K562 (cell line): ENCODE measurements around the gene WT1. TPM values are rescaled to one million over a fixed set of nuclear protein-coding genes. Genes with fewer than 3 reads are reported as not detected.
A peak's percentile ranks its signal among the peaks of the same experiment; 100 is the strongest.

ENCODE experiments used
- ATAC-seq: fragments of 200-7000 bp; cut with Tn5 transposase; 3 replicates; pipeline ENCODE4 v1.9.1; 2020; ENCODE audit warnings: moderate library complexity
- BruUV-seq: library from RNA; stranded (reverse); fragments of 400-500 nt; replicated peaks from 2 replicates; lab custom pipeline; 2021; lab: Mats Ljungman, UMichigan
- CTCF ChIA-PET: fragments of 300-600 bp; formaldehyde crosslinking; extraction: SDS; loops from one replicate; lab custom pipeline; 2021; ENCODE audit warnings: low intra/inter-chr PET ratio; lab: Yijun Ruan, JAX
- POLR2A ChIA-PET: fragments of 300-600, 350-650 bp; sonication (Branson Sonifier 250); formaldehyde crosslinking; extraction: SDS; loops from one replicate; lab custom pipeline; 2021; ENCODE audit warnings: antibody characterized with exemption, inconsistent platforms; lab: Yijun Ruan, JAX
- DNase-seq, 4 experiments: peaks; one replicate each; pipeline versions ENCODE4 v3.0.0 to v3.0.0-alpha.2; 2011 to 2018; ENCODE audit warnings: low spot score in 3 of 4, mixed read lengths in 3 of 4; ENCODE audit errors: extremely low read depth in 1 of 4
- FAIRE-seq: peaks from 2 replicates; lab custom pipeline; 2011; peaks lifted over from hg19 to GRCh38; lab: Jason Lieb, UNC
- H2AFZ ChIP-seq: 2 replicates; pipeline ENCODE4 v1.6.0; 2011; ENCODE audit warnings: low read depth, low read length, control low read depth, inconsistent platforms
- H3K27ac ChIP-seq: fragments of 200-600 bp; 3 replicates; pipeline ENCODE4 v1.8.0; 2011; ENCODE audit warnings: low read depth, mild to moderate bottlenecking, control low read depth, inconsistent platforms, low read length, moderate library complexity, mixed read lengths; ENCODE audit errors: extremely low read depth
- H3K27me3 ChIP-seq, 2 experiments: fragments of 300-600 bp in 1 of 2; 2 replicates in 1 of 2; 3 replicates in 1 of 2; pipeline versions ENCODE4 v1.6.0 to v1.8.0; 2011; ENCODE audit warnings: inconsistent platforms in 2 of 2, low read length in 2 of 2, mild to moderate bottlenecking in 1 of 2, mixed read lengths in 1 of 2, moderate library complexity in 1 of 2; ENCODE audit not compliant: control insufficient read depth in 2 of 2, insufficient read depth in 2 of 2
- H3K36me3 ChIP-seq: fragments of 300-600 bp; 3 replicates; pipeline ENCODE4 v1.8.0; 2011; ENCODE audit warnings: mild to moderate bottlenecking, low read length, inconsistent platforms; ENCODE audit not compliant: control insufficient read depth, insufficient read depth
- H3K4me1 ChIP-seq, 2 experiments: fragments of 200-600 bp in 1 of 2; replicated peaks in 1 of 2; 2 replicates in 1 of 2; 3 replicates in 1 of 2; pipeline versions ENCODE4 v1.5.1 to v1.8.0; 2011; ENCODE audit warnings: inconsistent platforms in 2 of 2, low read length in 2 of 2, mild to moderate bottlenecking in 1 of 2, mixed read lengths in 1 of 2, moderate library complexity in 1 of 2; ENCODE audit not compliant: control insufficient read depth in 2 of 2, insufficient read depth in 2 of 2
- H3K4me2 ChIP-seq: 2 replicates; pipeline ENCODE4 v1.6.1; 2011; ENCODE audit warnings: low read length, control low read depth, inconsistent platforms, mixed read lengths; ENCODE audit not compliant: insufficient read depth
- H3K4me3 ChIP-seq: fragments of 200-600 bp; sonication (generic), shearing (Covaris generic); 2 replicates; pipeline ENCODE4 v1.5.1; 2016; ENCODE audit warnings: control low read depth, inconsistent platforms
- H3K79me2 ChIP-seq: fragments of 200-600 bp; 3 replicates; pipeline ENCODE4 v1.8.0; 2011; ENCODE audit warnings: low read length, inconsistent platforms; ENCODE audit not compliant: control insufficient read depth, insufficient read depth
- H3K9ac ChIP-seq, 2 experiments: 2 replicates each; pipeline versions ENCODE4 v1.6.0 to v1.6.1; 2011; ENCODE audit warnings: low read depth in 2 of 2, low read length in 2 of 2, control low read depth in 1 of 2, inconsistent platforms in 1 of 2, mild to moderate bottlenecking in 1 of 2, mixed read lengths in 1 of 2; ENCODE audit not compliant: insufficient read depth in 1 of 2
- H3K9me1 ChIP-seq: one replicate; pipeline ENCODE4 v1.6.0; 2011; ENCODE audit warnings: inconsistent platforms, mild to moderate bottlenecking, low read length, moderate library complexity; ENCODE audit not compliant: control insufficient read depth, insufficient read depth
- H3K9me3 ChIP-seq: replicated peaks from 2 replicates; pipeline ENCODE4 v1.5.1; 2011; ENCODE audit warnings: low read depth, low read length, inconsistent platforms; ENCODE audit not compliant: control insufficient read depth, insufficient read depth
- H4K20me1 ChIP-seq: replicated peaks from 2 replicates; pipeline ENCODE4 v1.6.1; 2011; ENCODE audit warnings: low read length, inconsistent platforms, mixed read lengths; ENCODE audit not compliant: control insufficient read depth, insufficient read depth
- SP1 ChIP-seq: sonication (generic); formaldehyde crosslinking; IDR thresholded peaks from 2 replicates; pipeline ENCODE4 v1.8.1; 2022; ENCODE audit warnings: mild to moderate bottlenecking, missing genetic modification reagents
- WGBS: fragments of 100-300 bp; shearing (Covaris generic); methylation state at CpG from one replicate; pipeline ENCODE4 v1.1.6; 2016; ENCODE audit warnings: low coverage, mixed read lengths; ENCODE audit not compliant: insufficient coverage; ENCODE audit errors: missing lambda C conversion rate; 5-methylcytosine and 5-hydroxymethylcytosine counted together
- in situ Hi-C: fragments of 300-500 bp; cut with MboI; formaldehyde crosslinking; loops from 4 replicates; pipeline ENCODE4 v1.15.0; 2018; ENCODE audit warnings: inconsistent platforms, mixed read lengths
- intact Hi-C: fragments of 100-400 bp; cut with micrococcal nuclease; formaldehyde crosslinking; loops from 2 replicates; pipeline ENCODE4 v1.14.2; 2022
- polyA plus RNA-seq, 8 experiments: library from polyadenylated mRNA; depleted of rRNA in 4 of 8; stranded (reverse) in 5 of 8; unstranded in 3 of 8; fragments of >200 nt; fragmentation: Nextera tagmentation in 2 of 8; fragmentation: Illumina TruSeq in 1 of 8; extraction: Ambion mirVana in 2 of 8; extraction: Trizol in 1 of 8; gene quantifications; 2 replicates each; pipeline versions ENCODE4 v1.2.1 to v1.2.3, GENCODE V29; 2011 to 2014; ENCODE audit warnings: inconsistent platforms in 1 of 8, missing spikeins in 1 of 8
- total RNA-seq, 7 experiments: library from RNA; depleted of rRNA in 6 of 7; stranded (reverse); fragments of >200 nt in 6 of 7; fragmentation: Illumina TruSeq in 2 of 7; extraction: Trizol in 2 of 7; gene quantifications; 2 replicates each; pipeline versions ENCODE4 v1.2.1 to v1.2.3, GENCODE V29; 2011 to 2021; ENCODE audit warnings: low replicate concordance in 1 of 7
- TF ChIP-seq, protein P1 (sequence below): fragments of 200-400 bp; formaldehyde crosslinking; IDR thresholded peaks from 2 replicates; pipeline ENCODE4 v1.6.1; 2017; ENCODE audit warnings: mild to moderate bottlenecking, low read depth, low read length, moderate library complexity

WT1 gene
- total and polyA plus RNA-seq, 9 of the 15 experiments (the other 6 are each of a cell fraction or from before 2014, with no cell fraction given): 7.1 to 33.8 (median 19.4) TPM

GRCh38 chr11:32426192-32426591, 9.1 kb downstream of the WT1 start:
- no peak for ATAC-seq

More at GRCh38 chr11:32426192-32426591, 9.1 kb downstream of the WT1 start:
- intact Hi-C loops: no loop called here
- no TSS peak for BruUV-seq
- Histone ChIP-seq H3K4me3 (no peak overlapping the region), H3K27me3 (no peaks in the 10 kb centered on the region)
- DNase-seq (no peak), FAIRE-seq (no peak)
- ChIA-PET CTCF (no interaction called here), POLR2A (interaction anchor here (1.6 kb wide), 1 partner anchor 22 kb away, joined by 3 read pairs; no protein-coding TSS in a partner anchor)
- TF ChIP-seq SP1: no peak
- TF ChIP-seq, protein P1, sequence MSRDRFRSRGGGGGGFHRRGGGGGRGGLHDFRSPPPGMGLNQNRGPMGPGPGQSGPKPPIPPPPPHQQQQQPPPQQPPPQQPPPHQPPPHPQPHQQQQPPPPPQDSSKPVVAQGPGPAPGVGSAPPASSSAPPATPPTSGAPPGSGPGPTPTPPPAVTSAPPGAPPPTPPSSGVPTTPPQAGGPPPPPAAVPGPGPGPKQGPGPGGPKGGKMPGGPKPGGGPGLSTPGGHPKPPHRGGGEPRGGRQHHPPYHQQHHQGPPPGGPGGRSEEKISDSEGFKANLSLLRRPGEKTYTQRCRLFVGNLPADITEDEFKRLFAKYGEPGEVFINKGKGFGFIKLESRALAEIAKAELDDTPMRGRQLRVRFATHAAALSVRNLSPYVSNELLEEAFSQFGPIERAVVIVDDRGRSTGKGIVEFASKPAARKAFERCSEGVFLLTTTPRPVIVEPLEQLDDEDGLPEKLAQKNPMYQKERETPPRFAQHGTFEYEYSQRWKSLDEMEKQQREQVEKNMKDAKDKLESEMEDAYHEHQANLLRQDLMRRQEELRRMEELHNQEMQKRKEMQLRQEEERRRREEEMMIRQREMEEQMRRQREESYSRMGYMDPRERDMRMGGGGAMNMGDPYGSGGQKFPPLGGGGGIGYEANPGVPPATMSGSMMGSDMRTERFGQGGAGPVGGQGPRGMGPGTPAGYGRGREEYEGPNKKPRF: no peak
- TF ChIP-seq, all 486 proteins: peak for 0
- H3K9me3 ChIP-seq: peaks cover 8% of the 10 kb centered on the region; the same call in 1 of the 2 replicates
- peaks cover 89% of the 10 kb centered on the region for H3K79me2 ChIP-seq
- in situ Hi-C loops: no loop called here
- 0 out of 2 replicates have a peak overlapping the region, but pooled peaks have one; percentile 6 for H3K4me2 ChIP-seq
- 88% methylated on average over 11 of the region's 12 CpGs for WGBS
- peak overlapping the region; percentile 65 for H3K27ac ChIP-seq
- H2AFZ ChIP-seq: no peak overlapping the region
- H3K9ac ChIP-seq: peak overlapping the region; percentile 20 to 39; a peak in 2 of 4 replicates
- H3K36me3 ChIP-seq: peaks cover 80% of the 10 kb centered on the region
- peaks cover 38 to 54% of the 10 kb centered on the region in 2 experiments for H3K4me1 ChIP-seq
- H3K9me1 ChIP-seq: no peaks in the 10 kb centered on the region
- H4K20me1 ChIP-seq: no peaks in the 10 kb centered on the region
